HG03139 (cell line): ENCODE measurements around the gene BEX3.
A peak's percentile ranks its signal among the peaks of the same experiment; 100 is the strongest.
"Not testable (repeated sequence)": the region's sequence is repeated elsewhere in the genome, so short reads cannot be mapped to it uniquely, and the experiment has no call there.

Source experiments
- ATAC-seq: cut with Tn5 transposase; IDR thresholded peaks from one replicate; pipeline ENCODE4 v1.9.1; 2021; ENCODE audit not compliant: unreplicated experiment

BEX3 gene

GRCh38 chrX:103378990-103379389 lies 2.7 kb downstream of the BEX3 start:
- ATAC-seq: no peak

DNA sequence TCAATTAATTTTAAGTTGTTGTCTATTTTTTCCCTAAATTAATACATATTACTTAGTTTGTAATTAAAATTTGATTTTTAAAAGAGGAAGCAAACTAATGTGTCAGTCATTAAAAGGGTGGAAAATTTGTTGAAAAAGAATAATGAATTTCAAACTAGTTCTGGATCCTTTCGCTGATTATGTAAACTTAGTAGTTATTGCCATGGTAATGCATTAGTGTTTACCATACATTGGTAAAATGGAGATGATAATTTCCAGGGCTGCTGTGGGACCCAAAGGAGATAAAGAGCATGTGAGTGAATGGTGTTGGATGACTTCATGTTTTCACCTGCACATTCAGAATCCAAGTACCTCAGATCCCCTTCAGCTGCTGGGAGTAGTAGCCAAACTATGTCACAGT lies 6.5 kb downstream of the BEX3 start:
- ATAC-seq: no peak

DNA sequence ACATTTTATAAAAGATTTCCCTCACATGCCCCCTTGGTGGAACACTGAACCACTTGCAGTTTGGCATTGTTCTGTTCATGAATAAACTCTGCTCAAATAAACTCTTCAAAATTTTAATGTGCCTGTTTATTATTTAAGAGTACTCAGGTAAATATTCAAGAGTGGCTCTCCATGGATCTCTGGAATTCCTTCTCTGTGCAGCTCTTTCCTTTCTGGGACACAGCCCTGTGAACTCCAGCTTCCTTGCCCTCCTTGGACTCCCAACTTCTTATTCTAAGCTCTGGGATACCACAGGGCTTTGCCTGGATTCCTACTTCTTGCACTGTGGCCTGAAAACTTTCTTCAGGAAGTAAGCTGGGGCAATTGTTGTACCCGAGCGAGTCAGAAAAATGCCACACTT lies 8.3 kb downstream of the BEX3 start:
- ATAC-seq: no peak

- not testable (repeated sequence) for ATAC-seq
Observed at GRCh38 chrX:103385283-103385830, 9.0 kb downstream of the BEX3 start.

GRCh38 chrX:103386332-103386731 lies 10.0 kb downstream of the BEX3 start:
- ATAC-seq: no peak

DNA sequence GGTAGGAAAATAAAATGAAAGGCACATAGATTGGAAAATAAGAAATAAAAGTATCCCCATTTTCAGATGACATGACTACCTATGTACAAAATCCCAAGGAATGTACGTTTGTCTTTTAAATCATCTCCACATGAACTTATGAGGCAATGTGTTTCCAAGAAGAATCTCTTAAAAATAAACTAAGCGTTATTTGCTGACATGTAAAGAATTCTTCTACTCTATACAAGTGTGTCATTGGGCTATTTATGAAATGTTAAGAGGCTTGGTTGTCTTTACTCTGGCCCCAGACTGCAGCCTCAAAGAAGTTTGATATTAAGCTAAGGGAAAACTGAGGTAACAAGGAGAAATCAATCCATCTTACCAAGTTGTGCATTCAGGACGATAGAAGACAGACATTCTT lies 17.1 kb downstream of the BEX3 start:
- no peak for ATAC-seq

DNA sequence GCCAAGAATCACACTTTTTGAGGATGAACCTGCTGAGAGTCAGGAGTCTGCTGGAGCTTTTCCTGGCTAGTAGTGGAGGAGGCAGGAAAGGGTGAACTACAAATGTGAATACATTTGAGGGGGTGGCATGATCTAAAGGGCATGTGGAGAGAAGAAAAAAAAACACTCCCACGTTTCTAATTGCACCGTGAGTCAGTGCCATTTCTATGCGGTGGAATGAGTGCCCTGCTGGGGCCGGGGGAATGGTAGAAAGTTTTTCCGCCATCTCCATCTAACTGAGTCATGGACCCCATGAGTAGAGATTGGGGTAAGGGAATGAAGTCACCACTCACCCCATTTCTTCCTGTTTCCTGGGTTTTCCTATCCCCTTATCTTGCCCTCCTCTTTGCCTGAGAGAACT lies 19.8 kb downstream of the BEX3 start:
- no peak for ATAC-seq

DNA sequence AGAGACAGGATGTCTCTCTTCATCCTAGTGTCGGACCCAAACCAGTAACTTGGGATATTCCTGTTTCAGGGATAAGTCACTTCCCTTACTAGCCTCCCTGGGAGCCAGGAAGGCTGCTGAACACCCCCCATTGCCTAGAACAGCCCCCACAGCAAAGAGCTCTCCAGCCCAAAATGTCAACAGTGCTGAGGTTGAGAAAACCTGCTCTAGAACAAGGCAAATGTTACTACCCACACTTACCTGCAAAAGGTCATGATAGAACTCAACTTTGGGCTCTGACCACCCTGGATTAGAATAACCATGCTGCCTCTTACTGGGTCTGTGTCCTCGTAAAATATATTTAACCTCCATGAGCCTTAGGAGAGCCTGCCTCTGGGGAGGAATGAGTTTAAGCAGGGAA lies 20.3 kb downstream of the BEX3 start:
- ATAC-seq: no peak

GRCh38 chrX:103397707-103398106 lies 21.4 kb downstream of the BEX3 start:
- ATAC-seq: no peak

- no peak for ATAC-seq
Observed at GRCh38 chrX:103398421-103398864, 22.1 kb downstream of the BEX3 start.

DNA sequence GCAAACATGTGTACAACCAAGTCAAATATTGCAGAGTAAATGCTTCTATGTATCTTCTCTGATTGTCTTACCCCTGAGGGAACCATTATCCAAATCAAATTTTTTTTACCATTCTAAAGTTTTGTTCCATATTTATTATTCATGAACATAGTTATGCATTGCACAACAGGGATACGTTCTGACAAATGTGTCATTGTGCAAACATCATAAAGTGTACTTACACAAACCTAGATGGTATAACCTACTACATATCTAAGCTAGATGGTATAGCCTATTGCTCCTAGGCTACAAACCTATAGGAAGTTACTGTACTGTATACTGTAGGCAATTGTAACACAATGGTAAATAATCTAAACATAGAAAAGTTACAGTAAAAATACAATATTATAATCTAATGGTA lies 23.4 kb downstream of the BEX3 start:
- no peak for ATAC-seq

DNA sequence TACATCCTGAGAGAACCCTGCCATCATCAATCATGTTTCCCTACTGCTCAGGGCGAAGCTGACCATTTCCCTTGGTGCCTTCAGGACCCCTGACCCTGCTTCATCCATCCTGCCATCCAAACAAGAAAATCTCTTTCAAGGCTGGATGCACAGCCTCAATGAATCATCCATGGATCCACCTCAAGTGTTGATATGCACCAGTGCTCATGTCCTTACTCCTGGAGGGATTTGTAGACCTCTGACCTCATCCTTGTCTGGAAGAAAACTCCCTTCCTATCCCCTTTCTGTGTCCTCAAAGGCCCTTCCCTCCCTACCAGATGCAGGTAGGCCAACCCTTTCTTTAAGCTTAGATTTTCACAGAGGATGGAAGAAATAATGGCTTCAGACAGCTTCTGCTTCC lies 24.6 kb downstream of the BEX3 start:
- ATAC-seq: no peak

DNA sequence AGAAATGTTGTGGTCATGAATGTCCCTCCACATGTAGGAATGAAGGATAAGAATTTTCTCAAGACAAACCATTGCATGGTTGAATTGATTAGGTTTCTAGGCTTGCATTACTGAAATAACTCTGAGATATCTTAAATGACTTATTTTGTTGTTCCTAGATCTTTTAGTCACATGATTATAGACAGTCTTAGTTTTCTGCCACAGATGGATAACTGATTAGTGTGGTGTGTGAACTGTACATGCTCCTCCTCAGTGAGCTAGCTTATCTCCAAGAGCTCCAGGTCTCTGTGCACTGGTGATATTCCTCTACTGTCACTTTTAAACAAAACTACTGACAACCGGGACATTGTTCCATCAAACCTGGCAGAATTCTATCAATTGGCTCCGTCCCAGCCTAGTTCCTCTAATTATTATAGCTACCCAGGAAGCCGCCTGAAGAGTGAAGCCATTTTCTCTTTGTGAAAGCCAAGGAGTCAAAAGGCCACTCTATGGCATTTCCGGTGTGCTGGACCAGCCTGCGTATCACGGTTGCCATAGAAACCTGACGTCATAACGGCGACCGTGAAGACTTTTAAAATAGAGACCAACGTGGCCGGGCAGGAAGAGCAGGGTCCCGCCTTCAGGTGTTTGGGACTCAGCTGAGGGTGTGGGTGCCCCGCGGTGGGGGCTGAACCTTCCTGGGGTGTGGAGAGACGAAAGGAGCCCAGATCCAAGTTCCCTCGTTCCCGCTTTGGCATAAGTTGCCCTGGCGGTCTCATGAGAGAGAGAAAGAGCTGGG lies 28.1 kb downstream of the BEX3 start:
- ATAC-seq: peak; percentile 95

DNA sequence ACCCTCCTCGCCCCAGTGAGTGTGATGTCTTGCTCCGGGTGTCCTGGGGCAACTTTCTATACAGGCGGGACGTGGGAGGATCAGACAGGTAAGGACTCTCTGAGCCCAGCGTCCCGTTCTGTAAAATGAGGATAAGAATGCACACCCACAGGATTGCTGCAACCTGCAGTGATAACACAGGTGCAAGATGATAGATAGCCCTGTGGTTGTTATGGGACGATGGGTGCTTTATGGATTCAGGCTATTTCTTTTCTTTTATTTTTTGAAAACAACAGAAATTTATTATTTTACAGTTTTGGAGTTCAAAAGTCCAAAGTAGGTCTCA lies 28.6 kb downstream of the BEX3 start:
- no peak for ATAC-seq

DNA sequence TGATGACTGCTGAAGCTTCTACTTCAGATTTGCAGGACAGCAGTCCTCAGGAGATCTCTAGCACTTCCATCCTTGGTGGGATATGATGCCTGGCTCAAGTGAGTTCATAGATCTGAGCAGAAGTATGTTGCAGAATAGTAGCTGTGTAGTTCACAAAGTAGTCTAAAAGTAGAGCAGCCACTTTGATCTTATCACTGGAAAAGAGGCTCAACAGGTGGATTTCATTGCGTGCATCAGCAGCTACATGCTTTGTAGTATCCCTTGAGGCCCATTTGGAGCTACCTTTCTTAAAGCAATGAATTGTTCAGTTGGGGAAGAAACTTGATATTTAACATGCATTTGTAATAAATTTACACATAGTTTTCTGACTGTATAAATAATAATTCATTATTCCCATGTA lies 29.9 kb downstream of the BEX3 start:
- no peak for ATAC-seq

- ATAC-seq: no peak
Observed at GRCh38 chrX:103407776-103408175, 31.4 kb downstream of the BEX3 start.

GRCh38 chrX:103411721-103412120 lies 35.4 kb downstream of the BEX3 start:
- not testable (repeated sequence) for ATAC-seq

GRCh38 chrX:103413705-103414387 lies 37.5 kb downstream of the BEX3 start:
- ATAC-seq: no peak

DNA sequence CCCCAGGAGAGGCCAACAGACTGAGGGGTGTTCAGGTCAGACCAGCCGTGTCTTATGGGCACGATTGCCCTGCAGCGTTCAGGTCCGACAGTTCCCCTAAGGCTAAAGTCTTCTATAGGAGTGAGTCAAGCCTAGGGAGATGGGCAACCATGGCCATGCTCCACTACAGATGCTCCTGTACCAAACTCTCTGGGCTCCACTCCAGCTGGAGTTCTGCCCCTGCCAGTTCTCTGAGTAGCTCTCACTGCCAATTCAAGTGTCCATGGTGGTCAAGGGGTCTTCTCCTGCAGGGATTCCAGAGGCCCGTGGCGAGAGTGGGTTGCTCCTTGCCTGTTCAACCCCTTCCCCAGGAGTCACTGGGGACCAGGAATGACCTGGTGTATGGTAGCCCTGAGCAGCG lies 38.2 kb downstream of the BEX3 start:
- ATAC-seq: no peak

DNA sequence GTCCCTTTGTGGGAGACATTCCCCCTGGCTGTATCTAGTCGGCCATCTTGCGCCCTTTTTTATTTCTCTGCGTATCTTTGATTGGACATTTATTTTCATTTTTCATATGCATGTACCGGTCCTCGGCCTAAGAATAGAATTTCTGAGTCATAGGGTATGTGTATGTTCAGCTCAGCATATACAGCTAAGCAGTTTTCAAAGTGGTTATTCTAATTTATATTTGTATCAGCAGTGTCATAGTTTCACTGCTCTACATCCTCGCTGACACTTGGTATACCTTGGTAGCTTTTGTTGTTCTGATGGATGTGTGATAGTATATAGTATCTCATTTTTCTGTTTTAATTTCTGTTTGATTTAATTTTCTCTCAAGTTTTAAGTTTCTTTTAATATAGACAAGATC lies 38.7 kb downstream of the BEX3 start:
- ATAC-seq: no peak

DNA sequence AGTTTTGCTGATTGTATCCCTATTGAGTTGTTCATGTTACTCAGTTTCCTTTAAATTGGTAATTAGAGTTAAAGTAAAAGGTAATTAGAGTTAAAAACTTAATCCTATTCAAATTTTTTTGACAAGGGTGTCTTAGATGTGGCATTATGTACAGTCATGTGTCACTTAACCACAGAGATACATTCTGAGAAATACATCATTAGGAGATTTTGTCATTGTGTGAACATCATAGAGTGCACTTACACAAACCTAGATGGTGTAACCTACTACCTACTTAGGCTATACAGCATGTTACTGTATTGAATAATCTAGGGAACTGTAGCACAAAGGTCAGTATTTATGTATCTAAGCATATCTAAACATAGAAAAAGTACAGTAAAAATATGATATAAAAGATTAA lies 39.2 kb downstream of the BEX3 start:
- no peak for ATAC-seq

DNA sequence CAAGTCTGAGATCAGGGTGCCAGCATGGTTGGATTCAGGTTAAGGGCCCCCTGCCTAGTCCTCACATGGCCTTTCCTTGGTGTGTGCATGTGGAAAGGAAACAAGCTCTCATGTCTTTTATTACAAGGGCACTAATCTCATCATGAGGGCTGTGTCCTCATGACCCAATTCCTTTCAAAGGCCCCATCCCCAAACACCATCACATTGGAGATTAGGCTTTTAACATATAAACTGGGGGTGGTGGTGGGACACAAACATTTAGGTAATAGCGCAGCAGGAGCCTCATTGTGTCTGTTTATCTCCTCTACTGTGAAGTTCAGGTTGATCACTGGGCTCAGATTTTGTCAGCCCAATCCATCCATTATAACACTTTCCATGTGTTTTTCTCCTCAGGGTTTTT lies 41.0 kb downstream of the BEX3 start:
- no peak for ATAC-seq

- ATAC-seq: no peak
Observed at GRCh38 chrX:103417933-103418332, 41.6 kb downstream of the BEX3 start.
